Right ventricle myocardium inferior (tissue), 1 donor: ENCODE measurements around the gene BRWD1. TPM values are rescaled to one million over a fixed set of nuclear protein-coding genes. Genes with fewer than 3 reads are reported as not detected.

ENCODE experiments used
- ATAC-seq: fragments of 200-7000 bp; cut with Tn5 transposase; one replicate; pipeline ENCODE4 v1.9.1; 2020; ENCODE audit warnings: mild to moderate bottlenecking, moderate library complexity
- DNase-seq: peaks from one replicate; pipeline ENCODE4 v3.0.0; 2021; ENCODE audit errors: missing footprints
- intact Hi-C: fragments of 100-400 bp; cut with DNase I; formaldehyde crosslinking; loops from one replicate; pipeline ENCODE4 v1.11.0; 2022
- long read RNA-seq: library from polyadenylated mRNA; unstranded; transcript quantifications from one replicate; pipeline ENCODE4 v2.0.0, GENCODE V29; 2021
- total RNA-seq: library from RNA; stranded (reverse); fragmentation: NEBNext Ultra II Directional; extraction: Animal tissue kit (Norgen Biotek cat#: 25700); gene quantifications from one replicate; pipeline ENCODE4 v1.2.1, GENCODE V29; 2021
- donor health status: DM: no; HTN: yes; CAD: no; lungs with severe emphysema.

Gene BRWD1
- 29.1 TPM for total RNA-seq
- long read RNA-seq, transcript BRWD1-202 (5 exons, 2,495 nt): major isoform, 10 of 14 reads
- long read RNA-seq, partial matches to known transcripts: 3 of 14 reads
- long read RNA-seq, other reads (novel, unspliced or antisense): 1 of 14 reads

GRCh38 chr21:39313571-39314142, at the start of gene BRWD1:
BRWD1 (minus strand) TSS chr21:39313632; CDS start chr21:39313491, 141 bp downstream.
- DNase-seq (peak; percentile 93), ATAC-seq (peak; percentile 84)
- intact Hi-C loops: loop anchor here (1.0 to 2.0 kb wide), 4 partner anchors 35 to 133 kb away; partner anchors contain the start of gene HMGN1

- ATAC-seq (no peak), DNase-seq (no peak)
- intact Hi-C loops: no loop called here
These were observed 49.3 kb upstream of the BRWD1 start for GRCh38 chr21:39362733-39363132.

GRCh38 chr21:39359382-39359781, 46.0 kb upstream of the BRWD1 start:
- DNase-seq (no peak), ATAC-seq (no peak)
- intact Hi-C loops: no loop called here

DNA sequence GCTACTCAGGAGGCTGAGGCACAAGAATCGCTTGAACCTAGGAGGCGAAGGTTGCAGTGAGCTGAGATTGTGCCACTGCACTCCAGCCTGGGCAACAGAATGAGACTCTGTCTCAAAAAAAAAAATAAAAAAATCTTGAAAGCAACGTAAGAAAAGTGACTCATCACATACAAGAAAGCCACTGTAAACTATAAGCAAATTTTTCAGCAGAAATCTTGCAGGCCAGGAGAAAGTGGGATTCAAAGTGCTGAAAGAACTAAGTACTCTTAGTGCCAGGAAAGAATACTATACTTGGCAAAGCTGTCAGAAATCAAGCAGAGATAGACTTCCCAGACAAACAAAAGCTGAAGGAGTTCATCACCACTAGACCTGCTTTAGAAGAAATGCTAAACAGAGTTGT, 39.9 kb upstream of the BRWD1 start:
- intact Hi-C loops: no loop called here
- ATAC-seq (no peak), DNase-seq (no peak)

GRCh38 chr21:39350094-39351005, 36.9 kb upstream of the BRWD1 start:
- intact Hi-C loops: no loop called here
- no peak for ATAC-seq
- no peak for DNase-seq

DNA sequence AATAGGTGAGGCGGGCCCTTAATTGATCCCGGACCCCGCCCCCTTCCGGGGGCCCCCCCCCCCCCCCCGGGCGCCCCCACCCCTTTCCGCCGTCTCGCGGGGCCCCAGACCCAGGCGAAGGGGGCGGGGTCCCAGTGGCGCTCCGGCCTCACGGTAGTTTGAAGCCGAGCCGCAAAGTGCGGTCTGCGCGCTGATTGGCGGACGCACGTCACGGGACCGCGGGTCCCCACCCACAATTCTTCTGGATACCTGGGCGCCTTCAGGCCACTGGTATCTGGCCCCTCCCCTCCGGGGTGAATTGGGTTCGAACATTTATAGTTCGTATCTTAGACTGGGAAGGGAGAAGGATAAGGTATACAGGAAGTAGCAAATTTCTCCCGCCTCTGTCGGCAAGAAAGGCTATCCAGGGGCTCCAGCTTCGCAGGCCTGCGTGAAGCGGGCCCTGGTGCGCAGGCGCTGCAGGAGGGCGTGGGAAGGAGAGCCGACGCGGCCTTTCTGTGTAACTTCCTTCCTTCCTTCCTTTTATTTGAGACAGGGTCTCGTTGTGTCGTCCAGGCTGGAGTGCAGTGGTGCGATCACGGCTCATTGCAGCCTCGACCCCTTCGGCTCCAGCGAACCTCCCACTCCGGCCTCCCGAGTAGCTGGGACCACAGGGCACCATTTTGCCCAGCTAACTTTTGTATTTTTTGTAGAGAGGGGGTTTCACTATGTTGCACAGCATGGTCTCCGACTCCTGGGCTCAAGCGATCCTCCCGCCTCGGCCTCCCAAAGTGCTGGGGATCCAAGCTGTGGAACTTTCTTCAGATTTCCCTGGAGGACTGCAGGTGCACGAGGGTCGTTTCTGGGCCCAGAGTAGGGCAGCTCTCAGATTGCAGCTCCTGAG, 36.0 kb upstream of the BRWD1 start:
- peak; percentile 98 for DNase-seq
- intact Hi-C loops: loop anchor here (2.0 kb wide), 3 partner anchors 31 to 39 kb away; partner anchors contain the start of gene BRWD1
- peak; percentile 96 for ATAC-seq

- ATAC-seq: peak; percentile 51
- intact Hi-C loops: loop anchor here (2.0 kb wide), 3 partner anchors 32 to 40 kb away; partner anchors contain the start of gene BRWD1
- DNase-seq: peak; percentile 89
These were observed 35.2 kb upstream of the BRWD1 start, which contains the start of gene HMGN1 for GRCh38 chr21:39348355-39349210. HMGN1 (minus strand) TSS chr21:39349088; CDS start chr21:39348917, 171 bp downstream.

- no peak for DNase-seq
- intact Hi-C loops: loop anchor here (2.0 kb wide), 3 partner anchors 33 to 41 kb away; partner anchors contain the start of gene BRWD1
- ATAC-seq: no peak
These were observed 34.6 kb upstream of the BRWD1 start for GRCh38 chr21:39348040-39348354.

- intact Hi-C loops: no loop called here
- DNase-seq: no peak
- no peak for ATAC-seq
These were observed 34.1 kb upstream of the BRWD1 start for GRCh38 chr21:39347537-39347936.

GRCh38 chr21:39346671-39347331, 33.4 kb upstream of the BRWD1 start:
- no peak for ATAC-seq
- intact Hi-C loops: no loop called here
- DNase-seq: no peak

DNA sequence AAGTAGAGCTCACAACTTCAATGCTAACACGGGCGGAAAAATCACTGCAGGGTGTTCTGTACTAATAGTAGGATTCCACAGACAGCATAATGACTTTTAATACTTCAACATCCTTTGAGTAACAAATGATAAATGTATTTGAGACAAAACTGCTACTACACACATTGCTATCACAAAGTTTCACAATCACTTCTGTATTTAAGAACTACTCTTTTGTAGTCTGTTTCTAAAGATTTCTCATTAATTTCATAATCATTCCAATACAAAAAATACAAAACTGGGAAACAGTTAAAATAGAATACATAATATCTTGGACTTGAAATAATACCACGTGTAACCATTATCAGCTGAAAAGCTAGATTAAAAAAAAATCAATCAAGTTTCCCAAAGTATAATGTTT, 32.8 kb upstream of the BRWD1 start:
- no peak for ATAC-seq
- intact Hi-C loops: no loop called here

DNA sequence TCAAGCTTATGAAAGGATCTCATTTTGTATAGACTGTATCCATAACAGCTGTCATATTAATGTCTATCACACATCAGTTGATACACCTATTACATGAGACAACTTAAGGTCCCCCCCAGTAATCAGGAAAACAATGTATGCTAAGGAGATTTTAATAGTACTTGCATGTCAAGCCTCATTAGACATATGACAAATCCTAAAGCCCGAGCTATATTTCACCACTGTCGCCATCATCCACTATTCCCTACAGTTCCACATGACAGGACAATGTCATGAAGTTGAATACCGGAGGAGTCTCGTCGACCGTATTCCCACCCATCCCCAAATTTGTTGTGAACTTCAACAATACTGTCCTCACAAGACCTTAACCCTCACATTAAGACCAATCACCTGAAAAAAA, 32.0 kb upstream of the BRWD1 start:
- intact Hi-C loops: no loop called here
- no peak for ATAC-seq
- no peak for DNase-seq

More for the DNA sequence above, 32.8 kb upstream of the BRWD1 start:
- DNase-seq: no peak

DNA sequence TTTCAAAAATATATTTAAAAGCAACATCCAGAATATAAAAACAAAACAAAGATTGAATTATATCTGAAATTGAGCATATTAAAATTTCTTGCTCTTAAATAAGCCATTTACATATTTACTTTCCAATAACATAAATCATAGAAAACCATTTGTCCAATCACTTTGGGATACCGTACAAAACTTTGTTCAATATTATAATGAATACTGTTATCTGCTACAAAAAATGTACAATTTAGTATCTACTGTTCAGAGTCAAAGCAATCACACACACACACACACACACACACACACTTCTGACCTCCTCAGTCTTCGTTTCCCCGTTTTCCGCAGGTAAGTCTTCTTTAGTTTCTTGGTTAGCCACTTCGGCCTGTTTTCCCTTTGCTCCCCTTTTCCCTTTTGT, 31.4 kb upstream of the BRWD1 start:
- no peak for DNase-seq
- ATAC-seq: no peak
- intact Hi-C loops: no loop called here

- intact Hi-C loops: no loop called here
- no peak for ATAC-seq
- DNase-seq: no peak
These were observed 28.0 kb upstream of the BRWD1 start for GRCh38 chr21:39341249-39341923.

DNA sequence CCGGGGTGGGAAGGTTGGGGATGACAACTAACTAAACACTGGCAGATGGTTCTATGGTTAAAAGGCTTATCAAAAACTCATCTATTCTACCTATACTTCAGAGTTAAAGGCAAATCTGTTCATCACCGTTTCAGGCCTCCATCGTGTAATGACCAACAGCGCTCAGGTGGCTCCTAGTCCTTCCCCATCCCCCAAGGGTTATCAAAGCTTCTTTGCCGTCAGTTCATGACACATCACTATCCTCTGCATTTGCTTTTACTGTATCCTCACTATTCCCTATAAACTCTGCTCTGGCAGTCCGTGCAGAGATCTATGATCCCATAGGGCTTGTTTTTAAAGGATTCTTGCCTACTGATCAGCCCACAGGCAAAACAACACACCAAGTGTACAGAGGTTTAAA, 27.3 kb upstream of the BRWD1 start:
- DNase-seq (no peak), ATAC-seq (no peak)
- intact Hi-C loops: no loop called here

- intact Hi-C loops: no loop called here
- no peak for ATAC-seq
- no peak for DNase-seq
These were observed 25.8 kb upstream of the BRWD1 start for GRCh38 chr21:39339231-39339630.

GRCh38 chr21:39336457-39337008, 23.1 kb upstream of the BRWD1 start:
- DNase-seq (no peak), ATAC-seq (no peak)
- intact Hi-C loops: no loop called here
